IMR-90 (cell line): ENCODE data around the gene FUT4. TPM values are rescaled to one million over a fixed set of nuclear protein-coding genes. Genes with fewer than 3 reads are reported as not detected.
A peak's percentile ranks its signal among the peaks of the same experiment; 100 is the strongest.

Experiments used
- ATAC-seq: fragments of 200-7000 bp; cut with Tn5 transposase; 2 replicates; pipeline ENCODE4 v1.9.1; 2020; ENCODE audit warnings: low read depth, mild to moderate bottlenecking, moderate library complexity
- BruUV-seq: library from RNA; stranded (reverse); fragments of 400-500 nt; replicated peaks from 2 replicates; lab custom pipeline; 2021; lab: Mats Ljungman, UMichigan
- CTCF ChIA-PET: fragments of 300-600 bp; formaldehyde crosslinking; extraction: SDS; loops from one replicate; lab custom pipeline; 2021; ENCODE audit warnings: antibody characterized with exemption; lab: Yijun Ruan, JAX
- POLR2A ChIA-PET: fragments of 300-600 bp; sonication (Branson Sonifier 250); formaldehyde crosslinking; loops from one replicate; lab custom pipeline; 2022; ENCODE audit warnings: antibody characterized with exemption; ENCODE audit not compliant: unreplicated experiment; lab: Charles Lee
- DNase-seq: peaks from one replicate; pipeline ENCODE4 v3.0.0; 2013
- H2AFZ ChIP-seq: replicated peaks from 2 replicates; pipeline ENCODE3; 2013; ENCODE audit warnings: low read length, mild to moderate bottlenecking; ENCODE audit not compliant: poor library complexity
- H2AK5ac ChIP-seq: 2 replicates; pipeline ENCODE4 v1.6.1; 2013; ENCODE audit warnings: low read depth, low read length, inconsistent platforms
- H2AK9ac ChIP-seq: replicated peaks from 2 replicates; pipeline ENCODE3; 2013; ENCODE audit warnings: mild to moderate bottlenecking, low read depth, low read length, moderate library complexity; ENCODE audit not compliant: poor library complexity
- H2BK120ac ChIP-seq: 2 replicates; pipeline ENCODE4 v1.6.1; 2013; ENCODE audit warnings: low read depth, low read length, inconsistent platforms
- H2BK15ac ChIP-seq: 3 replicates; pipeline ENCODE4 v1.6.1; 2013; ENCODE audit warnings: low read depth, low read length, inconsistent platforms
- H2BK20ac ChIP-seq: 2 replicates; pipeline ENCODE4 v1.6.1; 2013; ENCODE audit warnings: low read depth, mild to moderate bottlenecking, inconsistent platforms, low read length, moderate library complexity
- H2BK5ac ChIP-seq: 2 replicates; pipeline ENCODE4 v1.6.1; 2013; ENCODE audit warnings: mild to moderate bottlenecking, low read depth, low read length, inconsistent platforms; ENCODE audit not compliant: poor library complexity, severe bottlenecking
- H3K14ac ChIP-seq: replicated peaks from 2 replicates; pipeline ENCODE4 v1.6.1; 2013; ENCODE audit warnings: low read depth, low read length, inconsistent platforms
- H3K18ac ChIP-seq: 2 replicates; pipeline ENCODE4 v1.6.1; 2013; ENCODE audit warnings: low read depth, low read length, control low read depth
- H3K23ac ChIP-seq: 2 replicates; pipeline ENCODE4 v1.6.1; 2013; ENCODE audit warnings: low read depth, low read length, inconsistent platforms
- H3K27ac ChIP-seq: 2 replicates; pipeline ENCODE4 v1.5.1; 2013; ENCODE audit warnings: mild to moderate bottlenecking, control low read depth, low read length; ENCODE audit not compliant: insufficient read depth
- H3K27me3 ChIP-seq: 2 replicates; pipeline ENCODE4 v1.6.1; 2013; ENCODE audit warnings: low read length; ENCODE audit not compliant: control insufficient read depth, insufficient read depth
- H3K36me3 ChIP-seq: 2 replicates; pipeline ENCODE4 v1.6.1; 2013; ENCODE audit warnings: low read length, mixed read lengths; ENCODE audit not compliant: control insufficient read depth, insufficient read depth
- H3K4ac ChIP-seq: 2 replicates; pipeline ENCODE4 v1.6.1; 2013; ENCODE audit warnings: low read depth, low read length, inconsistent platforms
- H3K4me1 ChIP-seq: 2 replicates; pipeline ENCODE4 v1.6.1; 2013; ENCODE audit warnings: low read length, mixed read lengths; ENCODE audit not compliant: control insufficient read depth, insufficient read depth
- H3K4me2 ChIP-seq: 2 replicates; pipeline ENCODE4 v1.6.1; 2013; ENCODE audit warnings: low read depth, mild to moderate bottlenecking, control low read depth, low read length, moderate library complexity
- H3K4me3 ChIP-seq: 2 replicates; pipeline ENCODE4 v1.5.1; 2013; ENCODE audit warnings: low read depth, mild to moderate bottlenecking, control low read depth, low read length, moderate library complexity; ENCODE audit not compliant: insufficient read depth
- H3K56ac ChIP-seq: 2 replicates; pipeline ENCODE4 v1.6.1; 2013; ENCODE audit warnings: low read length, inconsistent platforms; ENCODE audit not compliant: insufficient read depth; ENCODE audit errors: extremely low read depth
- H3K79me1 ChIP-seq, 2 experiments: 2 replicates each; pipeline ENCODE4 v1.6.1; 2013; ENCODE audit warnings: low read length in 2 of 2, inconsistent platforms in 1 of 2, low read depth in 1 of 2
- H3K9ac ChIP-seq: 2 replicates; pipeline ENCODE4 v1.6.1; 2013; ENCODE audit warnings: low read depth, low read length, control low read depth
- H3K9me1 ChIP-seq: 2 replicates; pipeline ENCODE4 v1.6.1; 2013; ENCODE audit warnings: low read length, inconsistent platforms; ENCODE audit not compliant: insufficient read depth
- H3K9me3 ChIP-seq: 2 replicates; pipeline ENCODE4 v1.6.1; 2013; ENCODE audit warnings: low read length; ENCODE audit not compliant: control insufficient read depth, insufficient read depth
- H4K20me1 ChIP-seq: 2 replicates; pipeline ENCODE4 v1.6.1; 2013; ENCODE audit warnings: low read length, inconsistent platforms; ENCODE audit not compliant: insufficient read depth
- H4K5ac ChIP-seq: 2 replicates; pipeline ENCODE4 v1.6.1; 2013; ENCODE audit warnings: mild to moderate bottlenecking, low read depth, low read length, control low read depth
- H4K8ac ChIP-seq, 2 experiments: 2 replicates each; pipeline ENCODE4 v1.6.1; 2013; ENCODE audit warnings: low read depth in 2 of 2, low read length in 2 of 2, control low read depth in 1 of 2, inconsistent platforms in 1 of 2
- H4K91ac ChIP-seq: 2 replicates; pipeline ENCODE4 v1.6.1; 2013; ENCODE audit warnings: low read depth, low read length, inconsistent platforms; ENCODE audit not compliant: insufficient read depth
- CEBPB ChIP-seq: IDR thresholded peaks from 2 replicates; pipeline ENCODE4 v1.6.1; 2012; ENCODE audit warnings: low read depth, low read length, improper control_type of control experiment
- FOS ChIP-seq: fragments of 150-350 bp; IDR thresholded peaks from 2 replicates; pipeline ENCODE4 v1.6.1; 2016; ENCODE audit warnings: low read depth, low read length
- MAZ ChIP-seq: IDR thresholded peaks from 2 replicates; pipeline ENCODE4 v1.6.1; 2012; ENCODE audit warnings: low read depth, mild to moderate bottlenecking, low read length, improper control_type of control experiment, moderate library complexity, borderline replicate concordance
- MXI1 ChIP-seq: IDR thresholded peaks from 2 replicates; pipeline ENCODE4 v1.6.1; 2012; ENCODE audit warnings: low read depth, mild to moderate bottlenecking, low read length, moderate library complexity, borderline replicate concordance
- POLR2A ChIP-seq: IDR thresholded peaks from 2 replicates; pipeline ENCODE4 v1.6.1; 2012; ENCODE audit warnings: mild to moderate bottlenecking, low read depth, low read length
- RCOR1 ChIP-seq: IDR thresholded peaks from 2 replicates; pipeline ENCODE4 v1.6.1; 2012; ENCODE audit warnings: mild to moderate bottlenecking, low read length, improper control_type of control experiment; ENCODE audit not compliant: insufficient replicate concordance
- RFX5 ChIP-seq: IDR thresholded peaks from 2 replicates; pipeline ENCODE4 v1.8.0; 2012; ENCODE audit warnings: low read depth, mild to moderate bottlenecking, low read length, moderate library complexity
- SMC3 ChIP-seq: fragments of 150-350 bp; IDR thresholded peaks from 2 replicates; pipeline ENCODE4 v1.6.1; 2016; ENCODE audit warnings: low read depth, mild to moderate bottlenecking, antibody characterized with exemption, low read length, moderate library complexity
- WGBS, 2 experiments: methylation state at CpG; one replicate each; pipeline versions ENCODE4 v1.1.5 to v1.1.7; 2013; ENCODE audit warnings: missing lambda C conversion rate in 2 of 2; ENCODE audit not compliant: insufficient read length in 1 of 2; ENCODE audit errors: extremely low coverage in 2 of 2; 5-methylcytosine and 5-hydroxymethylcytosine counted together
- dilution Hi-C: fragments of 300-500 bp; cut with HindIII; formaldehyde crosslinking; loops from one replicate; pipeline ENCODE4 v1.14.3; 2018; ENCODE audit warnings: low sequenced_read_pairs; ENCODE audit not compliant: unreplicated experiment
- in situ Hi-C: fragments of 300-500 bp; cut with MboI; formaldehyde crosslinking; loops from 3 replicates; pipeline ENCODE4 v1.14.3; 2019; ENCODE audit warnings: low sequenced_read_pairs, inconsistent platforms, mixed read lengths
- intact Hi-C: fragments of 100-400 bp; cut with micrococcal nuclease; formaldehyde crosslinking; loops from 2 replicates; pipeline ENCODE4 v1.10.0; 2022
- polyA plus RNA-seq, 3 experiments: library from polyadenylated mRNA; depleted of rRNA; stranded (reverse); fragments of >200 nt; gene quantifications; 2 replicates each; pipeline ENCODE4 v1.2.3, GENCODE V29; 2012; ENCODE audit warnings: low replicate concordance in 1 of 3
- total RNA-seq: library from RNA; depleted of rRNA; stranded (reverse); fragments of >200 nt; gene quantifications from 2 replicates; pipeline ENCODE4 v1.2.3, GENCODE V29; 2012

Gene FUT4
- total and polyA plus RNA-seq, 2 of the 4 experiments (the other 2 are of a cell fraction) = 2.2 to 2.4 TPM

- H3K4me2 ChIP-seq = no peak overlapping the region
- H2AK9ac ChIP-seq = no peak overlapping the region
- ChIA-PET POLR2A (no interaction called here), CTCF (interaction anchor here (1.5 kb wide), 1 partner anchor 612 kb away, joined by 5 read pairs; no protein-coding TSS in a partner anchor)
- no peaks in the 10 kb centered on the region for H3K36me3 ChIP-seq
- no peak overlapping the region for H2BK120ac ChIP-seq
- no peak overlapping the region for H4K5ac ChIP-seq
- H4K20me1 ChIP-seq = no peaks in the 10 kb centered on the region
- H3K9me3 ChIP-seq = no peaks in the 10 kb centered on the region
- in situ Hi-C loops (loop anchor here (10.0 kb wide), 1 partner anchor 613 kb away; no protein-coding TSS in a partner anchor), dilution Hi-C loops (no loop called here), intact Hi-C loops (loop anchor here (2.0 to 5.0 kb wide), 2 partner anchors 587 to 1275 kb away; no protein-coding TSS in a partner anchor)
- no peak overlapping the region for H3K23ac ChIP-seq
- H3K4me1 ChIP-seq = no peaks in the 10 kb centered on the region; the same call in 1 of the 2 replicates
- DNase-seq (no peak), ATAC-seq (no peak)
- H2BK20ac ChIP-seq = no peak overlapping the region
- no peaks in the 10 kb centered on the region; the same call in 1 of the 2 replicates for H3K27me3 ChIP-seq
- no peak overlapping the region for H4K91ac ChIP-seq
- no peak overlapping the region for H2AFZ ChIP-seq
- H2BK15ac ChIP-seq = no peak overlapping the region
- no CpG with 5 or more reads among the region's 4 CpGs for WGBS, 2 experiments
- no peak overlapping the region for H3K14ac ChIP-seq
- no peak overlapping the region for H3K9ac ChIP-seq
- no peak overlapping the region for H3K4ac ChIP-seq
- H4K8ac ChIP-seq = no peak overlapping the region
- TF ChIP-seq RFX5 (no peak), SMC3 (no peak), POLR2A (no peak), MAZ (no peak), CEBPB (peak; percentile 70), RCOR1 (no peak), MXI1 (no peak), FOS (no peak)
- H3K79me1 ChIP-seq = no peaks in the 10 kb centered on the region
- H3K4me3 ChIP-seq = no peak overlapping the region
- H2AK5ac ChIP-seq = no peak overlapping the region
- H3K18ac ChIP-seq = no peak overlapping the region
- H3K27ac ChIP-seq = no peak overlapping the region
- no peak overlapping the region for H3K56ac ChIP-seq
- no peak overlapping the region for H2BK5ac ChIP-seq
- BruUV-seq = no TSS peak
- H3K9me1 ChIP-seq = no peaks in the 10 kb centered on the region
These were observed 36.2 kb upstream of the FUT4 start for GRCh38 chr11:94507485-94507884.
